Stomach (tissue), 9 donors: ENCODE data around the gene FAM193B. TPM values are rescaled to one million over a fixed set of nuclear protein-coding genes. Genes with fewer than 3 reads are reported as not detected.

Experiments
- DNase-seq, 2 donors: peaks; one replicate each; pipeline versions ENCODE4 v3.0.0 to v3.0.0-alpha.2; 2013 to 2019
- H3K27ac ChIP-seq, 5 donors: fragments of 200-600 bp in 4 of 5; sonication (generic) in 4 of 5; one replicate each; pipeline ENCODE4 v1.5.1; 2013 to 2019; ENCODE audit warnings: mild to moderate bottlenecking in 1 of 5, moderate library complexity in 1 of 5
- H3K27me3 ChIP-seq, 3 donors: fragments of 200-600 bp; sonication (generic); one replicate each; pipeline ENCODE4 v1.5.1; 2017 to 2019; ENCODE audit warnings: mixed run types in 1 of 3
- H3K36me3 ChIP-seq, 4 donors: fragments of 200-600 bp; sonication (generic); 1 replicate in 3 of 4; 2 replicates in 1 of 4; pipeline ENCODE4 v1.5.1; 2016 to 2019
- H3K4me1 ChIP-seq, 4 donors: fragments of 200-600 bp; sonication (generic); one replicate each; pipeline ENCODE4 v1.5.1; 2016 to 2019
- H3K4me3 ChIP-seq, 4 donors: fragments of 200-600 bp; sonication (generic) in 3 of 4; one replicate each; pipeline ENCODE4 v1.5.1; 2016 to 2019; ENCODE audit warnings: mild to moderate bottlenecking in 1 of 4
- H3K9me3 ChIP-seq, 4 donors: fragments of 200-600 bp; sonication (generic); one replicate each; pipeline ENCODE4 v1.5.1; 2016 to 2019
- CTCF ChIP-seq, 7 experiments: fragments of 450-650 bp in 4 of 7; fragments of 200-600 bp in 3 of 7; sonication (generic) in 3 of 7; IDR thresholded peaks; one replicate each; pipeline ENCODE4 v1.5.1; 2016 to 2019; ENCODE audit warnings: antibody characterized with exemption in 7 of 7, control low read depth in 2 of 7, mild to moderate bottlenecking in 1 of 7
- EP300 ChIP-seq: sonication (generic); formaldehyde crosslinking; IDR thresholded peaks from one replicate; pipeline ENCODE4 v1.6.1; 2017; ENCODE audit warnings: antibody characterized with exemption
- POLR2A ChIP-seq, 4 donors: fragments of 450-650 bp; IDR thresholded peaks; one replicate each; pipeline ENCODE4 v1.6.1; 2016; ENCODE audit warnings: antibody characterized with exemption in 4 of 4, control low read depth in 2 of 4, mild to moderate bottlenecking in 1 of 4, moderate library complexity in 1 of 4
- POLR2AphosphoS5 ChIP-seq, 3 donors: sonication (generic); formaldehyde crosslinking; IDR thresholded peaks; one replicate each; pipeline ENCODE4 v1.6.1; 2016; ENCODE audit warnings: antibody characterized with exemption in 3 of 3
- WGBS, 5 donors: extraction: QIAGEN DNeasy Blood & Tissue Kit in 3 of 5; methylation state at CpG; one replicate each; pipeline versions ENCODE4 v1.1.5 to v1.1.7; 2013 to 2018; 5-methylcytosine and 5-hydroxymethylcytosine counted together
- intact Hi-C: fragments of 100-400 bp; cut with DNase I; formaldehyde crosslinking; loops from one replicate; pipeline ENCODE4 v1.15.1; 2023; ENCODE audit warnings: low total_unique reads
- polyA plus RNA-seq, 3 donors: library from polyadenylated mRNA; stranded (reverse); fragments of 200-250 nt; gene quantifications; one replicate each; pipeline ENCODE4 v1.2.3, GENCODE V29; 2013
- total RNA-seq, 5 donors: library from RNA; depleted of rRNA; stranded (reverse); fragments of >200 nt; gene quantifications; one replicate each; pipeline versions ENCODE4 v1.1.0 to v1.2.3, GENCODE V29; 2014 to 2016
- donor health status: healthy with polysubstance abuse.
- donor health status: Bipolar disorder and iron deficiency.
- donor health status: healthy.

The FAM193B gene
- total and polyA plus RNA-seq, 8 donors = 40.4 to 316 (median 138) TPM

- Histone ChIP-seq H3K27ac (peak overlapping the region in 4 of 5 donors; percentile 65 to 83 (median 80)), H3K4me3 (no peak overlapping the region), H3K36me3 (peaks cover 0 to 9% (median 4%) of the 10 kb centered on the region in 4 donors), H3K27me3 (peaks cover 0 to 11% (median 0%) of the 10 kb centered on the region in 3 donors), H3K9me3 (no peaks in the 10 kb centered on the region), H3K4me1 (peaks cover 15 to 82% (median 51%) of the 10 kb centered on the region in 4 donors)
- TF ChIP-seq POLR2A (IDR thresholded peaks at IDR 0.05) = no peak
- TF ChIP-seq CTCF (IDR thresholded peaks at IDR 0.05) = no peak
- intact Hi-C loops = no loop called here
- WGBS, 5 donors = 84 to 95% (median 91%) methylated on average over 12 to 13 of the region's 13 CpGs
- no peak for DNase-seq
Measured at GRCh38 chr5:177477701-177478477, 76.5 kb downstream of the FAM193B start.

DNA sequence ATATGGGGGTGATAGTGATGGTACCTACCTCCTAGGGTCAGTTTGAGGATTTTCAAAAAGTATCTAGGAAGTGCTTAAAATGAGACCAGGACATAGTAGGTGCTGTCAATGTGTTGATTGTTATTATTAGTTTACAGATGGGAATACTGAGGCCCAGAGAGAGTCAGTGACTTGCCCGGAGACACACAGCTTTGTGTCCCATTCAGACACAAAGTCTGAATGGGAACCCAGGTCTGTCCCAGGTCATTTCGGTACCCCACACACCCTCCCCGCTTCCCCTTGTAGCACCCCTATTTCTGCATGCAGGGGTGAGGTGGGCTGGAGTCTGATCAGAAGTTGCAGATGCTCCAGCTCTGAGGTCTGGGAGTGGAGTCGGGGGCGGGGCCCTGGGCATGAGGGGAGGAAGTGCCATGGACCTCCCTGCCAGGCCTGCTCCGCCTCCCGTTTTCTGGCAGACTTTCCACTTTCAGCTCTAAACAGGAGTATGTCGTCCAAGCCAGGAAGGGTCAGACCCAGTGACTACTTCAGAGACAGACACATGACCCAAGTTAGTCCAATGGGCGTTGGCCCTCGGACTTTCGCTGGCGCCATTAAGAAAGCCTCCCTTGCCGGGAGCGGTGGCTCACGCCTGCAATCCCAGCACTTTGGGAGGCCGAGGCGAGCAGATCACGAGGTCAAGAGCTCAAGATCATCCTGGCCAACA, 77.7 kb downstream of the FAM193B start:
- Histone ChIP-seq H3K27ac (peak overlapping the region in 4 of 5 donors; percentile 65 to 83 (median 80)), H3K4me3 (no peak overlapping the region), H3K9me3 (no peaks in the 10 kb centered on the region), H3K36me3 (peaks cover 0 to 5% (median 2%) of the 10 kb centered on the region in 4 donors), H3K27me3 (peaks cover 0 to 22% (median 3%) of the 10 kb centered on the region in 3 donors), H3K4me1 (peaks cover 26 to 88% (median 59%) of the 10 kb centered on the region in 4 donors)
- 71 to 78% (median 75%) methylated on average over 18 of the region's 18 CpGs for WGBS, 5 donors
- peak in 1 of 2 donors; percentile 63 for DNase-seq
- TF ChIP-seq POLR2A (IDR thresholded peaks at IDR 0.05) = no peak
- TF ChIP-seq EP300 = no peak
- peak; percentile 9 to 45 (median 30) for TF ChIP-seq POLR2AphosphoS5 (IDR thresholded peaks at IDR 0.05)
- TF ChIP-seq CTCF (IDR thresholded peaks at IDR 0.05) = no peak
- intact Hi-C loops = no loop called here

GRCh38 chr5:177475563-177476427, 78.6 kb downstream of the FAM193B start:
- Histone ChIP-seq H3K4me3 (no peak overlapping the region), H3K27me3 (peaks cover 0 to 22% (median 3%) of the 10 kb centered on the region in 3 donors), H3K9me3 (no peaks in the 10 kb centered on the region), H3K36me3 (no peaks in the 10 kb centered on the region), H3K4me1 (peaks cover 35 to 88% (median 64%) of the 10 kb centered on the region in 4 donors), H3K27ac (peak overlapping the region in 3 of 5 donors; percentile 78 to 83 (median 83))
- no peak for DNase-seq
- no peak for TF ChIP-seq EP300
- TF ChIP-seq POLR2A (IDR thresholded peaks at IDR 0.05) = no peak
- TF ChIP-seq CTCF (IDR thresholded peaks at IDR 0.05) = no peak
- no peak for TF ChIP-seq POLR2AphosphoS5 (IDR thresholded peaks at IDR 0.05)
- intact Hi-C loops = no loop called here
- 58 to 75% (median 69%) methylated on average over 11 of the region's 11 CpGs for WGBS, 5 donors
